Smooth muscle cell (in vitro differentiated cells): ENCODE measurements around the gene CYP4Z1. TPM values are rescaled to one million over a fixed set of nuclear protein-coding genes. Genes with fewer than 3 reads are reported as not detected.
"Not testable (repeated sequence)": the region's sequence is repeated elsewhere in the genome, so short reads cannot be mapped to it uniquely, and the experiment has no call there.

Source experiments
- DNase-seq: peaks from one replicate; lab custom pipeline; 2025; ENCODE audit not compliant: unreplicated experiment; lab: John Stamatoyannopoulos, UW
- H2AFZ ChIP-seq: fragments of 200-600 bp; sonication (generic); 2 replicates; pipeline ENCODE4 v1.6.0; 2016; ENCODE audit warnings: antibody characterized with exemption, low read depth, mild to moderate bottlenecking
- H3F3A ChIP-seq: fragments of 200-600 bp; sonication (generic); 2 replicates; pipeline ENCODE4 v1.6.0; 2017; ENCODE audit warnings: antibody characterized with exemption, low read depth
- H3K27ac ChIP-seq: fragments of 200-600 bp; sonication (generic); 2 replicates; pipeline ENCODE4 v1.5.1; 2016; ENCODE audit warnings: low read depth, mild to moderate bottlenecking
- H3K27me3 ChIP-seq: fragments of 200-600 bp; sonication (generic); 2 replicates; pipeline ENCODE4 v1.6.1; 2016; ENCODE audit warnings: low read depth, mild to moderate bottlenecking
- H3K36me3 ChIP-seq: fragments of 200-600 bp; sonication (generic); 2 replicates; pipeline ENCODE4 v1.5.1; 2016; ENCODE audit warnings: low read depth
- H3K4me1 ChIP-seq: fragments of 200-600 bp; sonication (generic); 2 replicates; pipeline ENCODE4 v1.5.1; 2016; ENCODE audit warnings: low read depth
- H3K4me2 ChIP-seq: fragments of 200-600 bp; sonication (generic); 2 replicates; pipeline ENCODE4 v1.6.0; 2016; ENCODE audit warnings: mild to moderate bottlenecking
- H3K4me3 ChIP-seq: fragments of 200-600 bp; sonication (generic); 2 replicates; pipeline ENCODE4 v1.5.1; 2016; ENCODE audit warnings: mild to moderate bottlenecking
- H3K79me2 ChIP-seq: fragments of 200-600 bp; sonication (generic); 2 replicates; pipeline ENCODE4 v1.6.0; 2016; ENCODE audit warnings: low read depth, mild to moderate bottlenecking
- H3K9ac ChIP-seq: fragments of 200-600 bp; sonication (generic); 2 replicates; pipeline ENCODE4 v1.6.0; 2016; ENCODE audit warnings: low read depth
- H3K9me3 ChIP-seq: fragments of 200-600 bp; sonication (generic); replicated peaks from 2 replicates; pipeline ENCODE4 v1.5.1; 2016; ENCODE audit warnings: low read depth
- H4K20me1 ChIP-seq: fragments of 200-600 bp; sonication (generic); 2 replicates; pipeline ENCODE4 v1.6.0; 2016; ENCODE audit warnings: low read depth
- WGBS: methylation state at CpG from one replicate; pipeline ENCODE4 v1.1.7; 2016; ENCODE audit warnings: low lambda C conversion rate; 5-methylcytosine and 5-hydroxymethylcytosine counted together
- polyA plus RNA-seq: library from polyadenylated mRNA; unstranded; fragments of >200 nt; fragmentation: Nextera tagmentation; extraction: Ambion mirVana; gene quantifications from 2 replicates; pipeline ENCODE4 v1.2.1, GENCODE V29; 2016
- total RNA-seq: library from RNA; depleted of rRNA; stranded (reverse); fragments of >200 nt; gene quantifications from 2 replicates; pipeline ENCODE4 v1.2.3, GENCODE V29; 2014
- TF ChIP-seq, protein P1 (sequence below): fragments of 200-600 bp; sonication (generic); IDR thresholded peaks from 2 replicates; pipeline ENCODE4 v1.5.1; 2017; ENCODE audit warnings: borderline replicate concordance, mild to moderate bottlenecking, antibody characterized with exemption; ENCODE audit not compliant: insufficient read depth, poor library complexity, severe bottlenecking

CYP4Z1 gene
- total and polyA plus RNA-seq, 2 experiments from 2014 or later = not detected

DNA sequence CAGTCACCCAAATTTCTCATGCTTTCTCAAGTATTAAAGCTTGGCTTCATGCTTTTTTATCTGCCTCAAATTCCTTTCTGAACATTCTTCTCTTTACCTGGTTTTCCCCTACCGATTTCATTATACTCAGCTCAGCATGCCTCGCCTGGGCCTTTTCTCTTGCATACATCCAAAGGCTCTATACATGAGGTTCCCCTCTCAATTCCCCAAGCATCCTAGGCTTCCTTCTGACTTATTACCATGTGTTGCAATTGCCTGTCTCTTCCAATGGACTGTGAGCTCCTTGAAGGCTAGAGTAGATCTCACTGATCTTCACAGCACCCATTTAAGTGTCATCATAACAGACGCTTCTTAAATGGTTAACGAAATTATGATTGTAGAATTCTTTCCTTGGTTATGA lies 46.1 kb downstream of the CYP4Z1 start:
- no peaks in the 10 kb centered on the region for H3K79me2 ChIP-seq
- H3K9me3 ChIP-seq = no peaks in the 10 kb centered on the region
- no peaks in the 10 kb centered on the region for H4K20me1 ChIP-seq
- no peak overlapping the region for H3K27ac ChIP-seq
- no peak overlapping the region for H3K9ac ChIP-seq
- no peaks in the 10 kb centered on the region for H3K4me1 ChIP-seq
- DNase-seq = no peak
- H3K36me3 ChIP-seq = no peaks in the 10 kb centered on the region
- H3K27me3 ChIP-seq = no peaks in the 10 kb centered on the region
- no peak overlapping the region for H2AFZ ChIP-seq
- no peaks in the 10 kb centered on the region for H3F3A ChIP-seq
- H3K4me2 ChIP-seq = no peak overlapping the region
- no peak overlapping the region for H3K4me3 ChIP-seq
- TF ChIP-seq, protein P1, sequence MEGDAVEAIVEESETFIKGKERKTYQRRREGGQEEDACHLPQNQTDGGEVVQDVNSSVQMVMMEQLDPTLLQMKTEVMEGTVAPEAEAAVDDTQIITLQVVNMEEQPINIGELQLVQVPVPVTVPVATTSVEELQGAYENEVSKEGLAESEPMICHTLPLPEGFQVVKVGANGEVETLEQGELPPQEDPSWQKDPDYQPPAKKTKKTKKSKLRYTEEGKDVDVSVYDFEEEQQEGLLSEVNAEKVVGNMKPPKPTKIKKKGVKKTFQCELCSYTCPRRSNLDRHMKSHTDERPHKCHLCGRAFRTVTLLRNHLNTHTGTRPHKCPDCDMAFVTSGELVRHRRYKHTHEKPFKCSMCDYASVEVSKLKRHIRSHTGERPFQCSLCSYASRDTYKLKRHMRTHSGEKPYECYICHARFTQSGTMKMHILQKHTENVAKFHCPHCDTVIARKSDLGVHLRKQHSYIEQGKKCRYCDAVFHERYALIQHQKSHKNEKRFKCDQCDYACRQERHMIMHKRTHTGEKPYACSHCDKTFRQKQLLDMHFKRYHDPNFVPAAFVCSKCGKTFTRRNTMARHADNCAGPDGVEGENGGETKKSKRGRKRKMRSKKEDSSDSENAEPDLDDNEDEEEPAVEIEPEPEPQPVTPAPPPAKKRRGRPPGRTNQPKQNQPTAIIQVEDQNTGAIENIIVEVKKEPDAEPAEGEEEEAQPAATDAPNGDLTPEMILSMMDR = no peak
- 83% methylated on average over 4 of the region's 4 CpGs for WGBS

DNA sequence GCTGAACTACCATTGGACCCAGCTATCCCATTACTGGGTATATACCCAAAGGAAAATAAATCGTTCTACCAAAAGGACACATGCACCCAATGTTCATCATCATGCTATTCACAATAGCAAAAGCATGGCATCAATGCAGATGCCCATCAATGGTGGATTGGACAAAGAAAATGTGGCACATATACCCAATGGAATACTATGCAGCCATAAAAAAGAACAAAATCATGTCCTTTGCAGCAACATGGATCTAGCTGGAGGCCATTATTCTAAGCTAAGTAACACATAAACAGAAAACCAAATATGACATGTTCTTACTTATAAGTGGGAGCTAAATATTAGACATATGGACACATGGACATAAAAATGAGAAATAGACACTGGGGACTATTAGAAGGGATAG lies 54.0 kb downstream of the CYP4Z1 start:
- WGBS = 86% methylated on average over 1 of the region's 1 CpG
- H3K9ac ChIP-seq, H3K79me2 ChIP-seq, H3K27ac ChIP-seq, H3K4me2 ChIP-seq, H3K9me3 ChIP-seq, H3K27me3 ChIP-seq, H4K20me1 ChIP-seq, H3K4me3 ChIP-seq, DNase-seq, H2AFZ ChIP-seq, H3F3A ChIP-seq, H3K4me1 ChIP-seq, H3K36me3 ChIP-seq: not testable (repeated sequence)

DNA sequence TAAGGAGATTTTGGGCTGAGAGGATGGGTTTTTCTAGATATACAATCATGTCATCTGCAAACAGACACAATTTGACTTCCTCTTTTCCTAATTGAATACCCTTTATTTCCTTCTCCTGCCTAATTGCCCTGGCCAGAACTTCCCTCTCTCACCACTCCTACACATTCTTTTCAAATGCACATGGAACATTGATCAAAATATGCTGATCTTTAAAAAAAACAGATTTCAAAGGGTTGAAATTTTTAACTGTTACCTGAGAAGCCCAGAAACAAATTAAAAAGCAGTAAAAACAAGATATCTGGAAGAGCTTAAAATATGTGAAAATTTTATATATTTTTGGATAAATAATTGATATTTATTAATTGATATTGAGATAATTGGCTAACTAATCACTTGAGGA lies 57.8 kb downstream of the CYP4Z1 start:
- H3F3A ChIP-seq, H3K79me2 ChIP-seq, H3K9me3 ChIP-seq, H3K36me3 ChIP-seq, H2AFZ ChIP-seq, H3K4me1 ChIP-seq, H3K4me3 ChIP-seq, H3K27ac ChIP-seq, H4K20me1 ChIP-seq, H3K9ac ChIP-seq, H3K27me3 ChIP-seq, DNase-seq, H3K4me2 ChIP-seq: not testable (repeated sequence)

DNA sequence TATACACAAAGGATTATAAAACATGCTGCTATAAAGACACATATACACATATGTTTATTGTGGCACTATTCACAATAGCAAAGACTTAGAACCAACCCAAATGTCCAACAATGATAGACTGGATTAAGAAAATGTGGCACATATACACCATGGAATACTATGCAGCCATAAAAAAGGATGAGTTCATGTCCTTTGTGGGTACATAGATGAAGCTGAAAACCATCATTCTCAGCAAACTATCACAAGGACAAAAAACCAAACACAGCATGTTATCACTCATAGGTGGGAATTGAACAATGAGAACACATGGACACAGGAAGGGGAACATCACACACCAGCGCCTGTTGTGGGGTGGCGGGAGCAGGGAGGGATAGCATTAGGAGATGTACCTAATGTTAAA lies 60.0 kb downstream of the CYP4Z1 start:
- not testable (repeated sequence) for H3K9me3 ChIP-seq, DNase-seq, H3K4me2 ChIP-seq, H3K27ac ChIP-seq, H3K36me3 ChIP-seq, H3K27me3 ChIP-seq, H3K9ac ChIP-seq, H3K4me3 ChIP-seq, H3F3A ChIP-seq, H3K79me2 ChIP-seq, H3K4me1 ChIP-seq, H2AFZ ChIP-seq, H4K20me1 ChIP-seq
- 100% methylated on average over 2 of the region's 2 CpGs for WGBS

DNA sequence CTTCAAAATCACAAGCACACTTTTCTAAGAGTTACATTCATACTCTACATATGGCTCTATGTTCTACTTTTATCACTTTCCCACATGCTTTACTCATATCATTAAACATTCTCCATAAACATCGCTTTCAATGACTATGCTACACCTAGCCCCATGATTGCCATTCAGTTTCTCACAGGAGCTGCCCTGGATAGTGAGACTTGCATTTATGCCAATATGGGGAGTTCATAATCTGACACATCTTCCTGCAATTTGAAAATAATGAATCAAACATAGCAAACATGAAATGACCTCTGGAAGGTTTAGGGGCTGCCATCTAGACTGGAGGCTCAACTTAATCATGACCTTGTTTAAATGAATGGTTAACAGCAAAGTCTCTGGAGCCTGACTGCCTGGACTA lies 61.2 kb downstream of the CYP4Z1 start:
- no peak overlapping the region for H3K4me3 ChIP-seq
- H3K79me2 ChIP-seq = no peaks in the 10 kb centered on the region
- H2AFZ ChIP-seq = no peak overlapping the region
- H3K9ac ChIP-seq = no peak overlapping the region
- no peaks in the 10 kb centered on the region for H3K36me3 ChIP-seq
- DNase-seq = no peak
- H3K27ac ChIP-seq = no peak overlapping the region
- 97% methylated on average over 1 of the region's 1 CpG for WGBS
- H3K4me1 ChIP-seq = no peaks in the 10 kb centered on the region
- no peaks in the 10 kb centered on the region for H3F3A ChIP-seq
- no peak overlapping the region for H3K4me2 ChIP-seq
- H3K27me3 ChIP-seq = peaks cover 4% of the 10 kb centered on the region
- TF ChIP-seq, protein P1 = no peak
- H3K9me3 ChIP-seq = no peaks in the 10 kb centered on the region
- no peaks in the 10 kb centered on the region for H4K20me1 ChIP-seq

DNA sequence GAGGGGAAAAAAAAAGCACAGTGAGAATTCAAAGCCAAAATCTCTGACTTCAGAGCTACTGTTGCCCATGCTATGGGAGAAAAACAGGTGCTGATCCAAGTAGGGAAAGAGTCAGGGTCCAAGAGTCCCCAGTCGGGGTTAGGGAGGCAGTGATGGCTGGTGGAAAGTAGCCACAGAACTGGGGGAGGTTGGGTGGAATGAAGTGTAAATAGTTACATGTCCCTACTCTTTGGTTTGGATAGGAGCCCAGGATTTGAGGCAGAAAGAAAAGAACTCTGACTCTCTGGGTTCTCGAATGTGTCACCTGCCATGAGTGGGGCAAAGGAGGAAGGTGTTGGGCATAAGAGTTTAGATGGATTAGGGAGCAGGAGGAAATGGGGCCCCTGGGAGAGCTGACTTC lies 61.8 kb downstream of the CYP4Z1 start:
- WGBS = 91% methylated on average over 2 of the region's 2 CpGs
- not testable (repeated sequence) for H3K36me3 ChIP-seq, H3K27ac ChIP-seq, H3K9ac ChIP-seq, H3K4me3 ChIP-seq, H3K4me1 ChIP-seq, H3K9me3 ChIP-seq, H3K27me3 ChIP-seq, H3F3A ChIP-seq, H3K79me2 ChIP-seq, H3K4me2 ChIP-seq, H2AFZ ChIP-seq, DNase-seq, H4K20me1 ChIP-seq

DNA sequence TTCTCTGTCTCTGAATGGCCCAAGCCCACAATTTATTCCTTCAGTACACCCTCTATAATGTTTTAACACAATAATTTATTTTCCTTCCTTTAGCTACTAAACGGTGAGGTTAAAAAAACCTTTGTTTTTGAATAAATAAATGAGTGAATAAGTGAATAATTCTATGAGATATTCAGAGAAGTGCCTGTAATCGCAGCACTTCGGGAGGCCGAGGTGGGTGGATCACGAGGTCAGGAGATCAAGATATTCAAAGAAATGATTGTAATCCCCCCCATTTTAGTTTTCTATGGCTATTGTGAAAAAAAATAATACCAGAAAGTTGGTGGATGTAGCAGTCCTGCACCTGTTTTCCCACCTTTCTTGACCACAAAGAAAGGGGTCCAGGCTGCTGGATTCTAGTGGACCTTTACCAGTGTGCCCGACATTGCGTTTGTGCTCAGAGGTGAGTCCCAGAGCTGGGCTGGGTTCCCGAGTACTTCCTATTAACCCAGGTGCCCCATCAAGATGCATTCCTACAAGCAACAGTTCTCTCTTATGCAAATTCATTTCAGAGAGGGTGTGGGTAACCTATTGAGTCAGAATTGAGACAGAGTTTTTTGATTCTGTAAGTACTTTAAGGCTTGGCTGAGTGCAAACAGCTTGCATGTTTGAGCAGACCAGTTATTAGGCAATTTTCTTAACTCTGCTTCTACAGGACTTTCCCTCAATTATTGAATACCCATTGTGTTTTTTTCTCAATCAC lies 62.6 kb downstream of the CYP4Z1 start:
- WGBS = 78% methylated on average over 8 of the region's 8 CpGs
- H3K4me1 ChIP-seq, H3K27ac ChIP-seq, H2AFZ ChIP-seq, H3F3A ChIP-seq, H3K36me3 ChIP-seq, H3K9me3 ChIP-seq, H4K20me1 ChIP-seq, DNase-seq, H3K4me2 ChIP-seq, H3K79me2 ChIP-seq, H3K27me3 ChIP-seq, H3K4me3 ChIP-seq, H3K9ac ChIP-seq: not testable (repeated sequence)
